DND-41 (cell line): ENCODE results near the gene PRKG2.

Experiments used
- EZH2 ChIP-seq: IDR thresholded peaks from 3 replicates; pipeline ENCODE4 v1.6.1; 2012; ENCODE audit warnings: borderline replicate concordance, low read depth, mild to moderate bottlenecking, moderate library complexity, low read length, inconsistent platforms; ENCODE audit not compliant: severe bottlenecking
- TF ChIP-seq, protein P1 (sequence below): IDR thresholded peaks from 2 replicates; pipeline ENCODE4 v1.5.1; 2012; ENCODE audit warnings: borderline replicate concordance, low read length, moderate library complexity, mild to moderate bottlenecking; ENCODE audit not compliant: poor library complexity, severe bottlenecking; ENCODE audit errors: extremely low read depth

- TF ChIP-seq, protein P1, sequence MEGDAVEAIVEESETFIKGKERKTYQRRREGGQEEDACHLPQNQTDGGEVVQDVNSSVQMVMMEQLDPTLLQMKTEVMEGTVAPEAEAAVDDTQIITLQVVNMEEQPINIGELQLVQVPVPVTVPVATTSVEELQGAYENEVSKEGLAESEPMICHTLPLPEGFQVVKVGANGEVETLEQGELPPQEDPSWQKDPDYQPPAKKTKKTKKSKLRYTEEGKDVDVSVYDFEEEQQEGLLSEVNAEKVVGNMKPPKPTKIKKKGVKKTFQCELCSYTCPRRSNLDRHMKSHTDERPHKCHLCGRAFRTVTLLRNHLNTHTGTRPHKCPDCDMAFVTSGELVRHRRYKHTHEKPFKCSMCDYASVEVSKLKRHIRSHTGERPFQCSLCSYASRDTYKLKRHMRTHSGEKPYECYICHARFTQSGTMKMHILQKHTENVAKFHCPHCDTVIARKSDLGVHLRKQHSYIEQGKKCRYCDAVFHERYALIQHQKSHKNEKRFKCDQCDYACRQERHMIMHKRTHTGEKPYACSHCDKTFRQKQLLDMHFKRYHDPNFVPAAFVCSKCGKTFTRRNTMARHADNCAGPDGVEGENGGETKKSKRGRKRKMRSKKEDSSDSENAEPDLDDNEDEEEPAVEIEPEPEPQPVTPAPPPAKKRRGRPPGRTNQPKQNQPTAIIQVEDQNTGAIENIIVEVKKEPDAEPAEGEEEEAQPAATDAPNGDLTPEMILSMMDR = no peak
- no peak for TF ChIP-seq EZH2
Measured at GRCh38 chr4:81198609-81199008, 16.4 kb downstream of the PRKG2 start.
